H9 (cell line): ENCODE measurements around the gene ACACA. TPM values are rescaled to one million over a fixed set of nuclear protein-coding genes. Genes with fewer than 3 reads are reported as not detected.
A peak's percentile ranks its signal among the peaks of the same experiment; 100 is the strongest.

Experiments
- DNase-seq: peaks from one replicate; pipeline ENCODE4 v3.0.0-alpha.2; 2017
- H2AFZ ChIP-seq: one replicate; pipeline ENCODE4 v1.6.1; 2013; ENCODE audit warnings: mild to moderate bottlenecking, low read length, control low read depth, moderate library complexity
- H2AK5ac ChIP-seq: 2 replicates; pipeline ENCODE4 v1.6.1; 2013; ENCODE audit warnings: low read length, control low read depth, mixed read lengths; ENCODE audit not compliant: insufficient read length
- H2BK120ac ChIP-seq: one replicate; pipeline ENCODE4 v1.6.1; 2013; ENCODE audit warnings: low read depth, mild to moderate bottlenecking, low read length, control low read depth, inconsistent platforms; ENCODE audit not compliant: poor library complexity, severe bottlenecking
- H2BK12ac ChIP-seq: 2 replicates; pipeline ENCODE4 v1.6.1; 2013; ENCODE audit warnings: low read length, control low read depth, mixed read lengths, low read depth; ENCODE audit not compliant: insufficient read length
- H2BK15ac ChIP-seq: 2 replicates; pipeline ENCODE4 v1.6.1; 2013; ENCODE audit warnings: low read depth, low read length, control low read depth
- H2BK20ac ChIP-seq: one replicate; pipeline ENCODE4 v1.6.1; 2013; ENCODE audit warnings: low read depth, mild to moderate bottlenecking, low read length, control low read depth, inconsistent platforms; ENCODE audit not compliant: poor library complexity, severe bottlenecking
- H2BK5ac ChIP-seq: 2 replicates; pipeline ENCODE4 v1.6.1; 2013; ENCODE audit warnings: low read length, control low read depth, mixed read lengths; ENCODE audit not compliant: insufficient read length
- H3K14ac ChIP-seq: 2 replicates; pipeline ENCODE4 v1.6.1; 2013; ENCODE audit warnings: low read length, control low read depth; ENCODE audit not compliant: insufficient read depth
- H3K18ac ChIP-seq: 2 replicates; pipeline ENCODE4 v1.6.1; 2013; ENCODE audit warnings: low read depth, mild to moderate bottlenecking, mixed read lengths, low read length, control low read depth; ENCODE audit not compliant: insufficient read length
- H3K23ac ChIP-seq: 2 replicates; pipeline ENCODE4 v1.6.1; 2013; ENCODE audit warnings: low read length, control low read depth, mixed read lengths, low read depth; ENCODE audit not compliant: insufficient read length
- H3K23me2 ChIP-seq: 2 replicates; pipeline ENCODE4 v1.6.1; 2013; ENCODE audit warnings: low read depth, mild to moderate bottlenecking, mixed read lengths, low read length, control low read depth; ENCODE audit not compliant: insufficient read length, poor library complexity, severe bottlenecking
- H3K27ac ChIP-seq: 2 replicates; pipeline ENCODE4 v1.5.1; 2013; ENCODE audit warnings: low read length, control low read depth, mixed read lengths, low read depth; ENCODE audit not compliant: insufficient read length
- H3K27me3 ChIP-seq: 2 replicates; pipeline ENCODE4 v1.6.1; 2013; ENCODE audit warnings: low read length, control low read depth, inconsistent platforms; ENCODE audit not compliant: insufficient read depth
- H3K4ac ChIP-seq: 2 replicates; pipeline ENCODE4 v1.6.1; 2013; ENCODE audit warnings: low read depth, mild to moderate bottlenecking, control low read depth, inconsistent platforms, low read length, moderate library complexity
- H3K4me1 ChIP-seq: 2 replicates; pipeline ENCODE4 v1.6.1; 2013; ENCODE audit warnings: low read length, control low read depth, inconsistent platforms; ENCODE audit not compliant: insufficient read depth
- H3K4me2 ChIP-seq: 2 replicates; pipeline ENCODE4 v1.6.1; 2013; ENCODE audit warnings: low read length, control low read depth, mixed read lengths; ENCODE audit not compliant: insufficient read length, insufficient read depth
- H3K56ac ChIP-seq: 2 replicates; pipeline ENCODE4 v1.6.1; 2013; ENCODE audit warnings: low read depth, mild to moderate bottlenecking, mixed read lengths, low read length, control low read depth; ENCODE audit not compliant: insufficient read length
- H3K79me1 ChIP-seq: 2 replicates; pipeline ENCODE4 v1.6.1; 2013; ENCODE audit warnings: low read depth, mild to moderate bottlenecking, moderate library complexity, low read length, control low read depth, inconsistent platforms; ENCODE audit not compliant: insufficient read depth, poor library complexity, severe bottlenecking
- H3K79me2 ChIP-seq: 2 replicates; pipeline ENCODE4 v1.6.1; 2013; ENCODE audit warnings: low read length, control low read depth, inconsistent platforms; ENCODE audit not compliant: insufficient read depth
- H3K9ac ChIP-seq: 2 replicates; pipeline ENCODE4 v1.6.1; 2013; ENCODE audit warnings: low read length, control low read depth, mixed read lengths; ENCODE audit not compliant: insufficient read length; ENCODE audit errors: extremely low read depth
- H3K9me3 ChIP-seq: one replicate; pipeline ENCODE4 v1.6.1; 2013; ENCODE audit warnings: low read depth, low read length, inconsistent platforms; ENCODE audit not compliant: control insufficient read depth
- H3T11ph ChIP-seq: one replicate; pipeline ENCODE4 v1.6.1; 2013; ENCODE audit warnings: mild to moderate bottlenecking, low read length, control low read depth, inconsistent platforms
- H4K20me1 ChIP-seq: one replicate; pipeline ENCODE4 v1.6.1; 2013; ENCODE audit not compliant: control insufficient read depth, insufficient read length, insufficient read depth
- H4K5ac ChIP-seq: 2 replicates; pipeline ENCODE4 v1.6.1; 2013; ENCODE audit warnings: low read depth, mild to moderate bottlenecking, mixed read lengths, low read length, control low read depth; ENCODE audit not compliant: insufficient read length
- H4K8ac ChIP-seq: replicated peaks from 2 replicates; pipeline ENCODE4 v1.6.1; 2013; ENCODE audit warnings: low read length, control low read depth, mixed read lengths, low read depth; ENCODE audit not compliant: insufficient read length
- H4K91ac ChIP-seq: 2 replicates; pipeline ENCODE4 v1.6.1; 2013; ENCODE audit warnings: low read depth, mild to moderate bottlenecking, moderate library complexity, mixed read lengths, low read length, control low read depth; ENCODE audit not compliant: insufficient read length
- H3K27ac Mint-ChIP-seq, 3 experiments: 2 replicates in 2 of 3; 3 replicates in 1 of 3; pipeline ENCODE4 v1.8.0; 2020 to 2021; ENCODE audit warnings: mixed read lengths in 3 of 3, mild to moderate bottlenecking in 1 of 3, moderate library complexity in 1 of 3
- H3K27me3 Mint-ChIP-seq: 2 replicates; pipeline ENCODE4 v1.8.0; 2021; ENCODE audit warnings: low read depth, mild to moderate bottlenecking, moderate library complexity, mixed read lengths
- H3K36me3 Mint-ChIP-seq, 3 experiments: 2 replicates in 2 of 3; 3 replicates in 1 of 3; pipeline ENCODE4 v1.8.0; 2020 to 2021; ENCODE audit warnings: low read depth in 3 of 3, mixed read lengths in 3 of 3; ENCODE audit not compliant: insufficient read depth in 1 of 3
- H3K4me1 Mint-ChIP-seq, 2 experiments: 2 replicates each; pipeline ENCODE4 v1.8.0; 2020; ENCODE audit warnings: mixed read lengths in 2 of 2
- H3K4me3 Mint-ChIP-seq, 2 experiments: 2 replicates in 1 of 2; 3 replicates in 1 of 2; pipeline ENCODE4 v1.8.0; 2020 to 2021; ENCODE audit warnings: mild to moderate bottlenecking in 2 of 2, mixed read lengths in 2 of 2, moderate library complexity in 1 of 2
- H3K9me3 Mint-ChIP-seq, 2 experiments: 2 replicates in 1 of 2; 3 replicates in 1 of 2; pipeline ENCODE4 v1.8.0; 2020; ENCODE audit warnings: mild to moderate bottlenecking in 2 of 2, mixed read lengths in 2 of 2, moderate library complexity in 1 of 2
- WGBS: extraction: QIAGEN DNeasy Blood & Tissue Kit; methylation state at CpG from one replicate; pipeline ENCODE4 v1.1.7; 2013; ENCODE audit warnings: missing lambda C conversion rate, low lambda C conversion rate, mixed read lengths; ENCODE audit not compliant: insufficient read length; ENCODE audit errors: extremely low coverage; 5-methylcytosine and 5-hydroxymethylcytosine counted together
- total RNA-seq: library from RNA; stranded (reverse); gene quantifications from 2 replicates; pipeline ENCODE4 v1.2.1, GENCODE V29; 2021
- TF ChIP-seq, protein P1 (sequence below): fragments of 200-600 bp; sonication (generic); conservative IDR thresholded peaks from 3 replicates; pipeline ENCODE4 v1.8.0; 2021; ENCODE audit warnings: antibody characterized with exemption, mild to moderate bottlenecking

Gene ACACA
- total RNA-seq, 1 experiment from 2014 or later, result 135 TPM

DNA sequence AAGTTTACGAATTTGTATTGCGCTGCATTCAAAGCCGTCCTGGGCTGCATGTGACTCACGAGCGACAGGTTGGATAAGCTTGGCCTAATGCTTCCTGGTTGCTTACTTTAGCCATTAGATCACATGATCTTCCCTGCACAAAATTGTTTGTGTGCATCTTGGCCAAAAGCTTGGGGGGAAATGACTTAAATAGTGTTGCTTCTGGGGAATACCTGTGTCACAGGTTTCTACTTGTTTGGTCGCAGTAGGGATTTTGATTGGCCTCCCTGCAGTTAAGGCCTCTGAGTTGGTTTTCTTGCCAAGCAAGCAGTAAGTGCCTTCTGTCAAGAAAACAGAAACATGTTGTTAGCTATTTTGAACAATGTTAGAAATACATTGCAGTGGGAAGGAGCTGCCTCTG lies 43.5 kb upstream of the ACACA start:
- no peak for DNase-seq
- no CpG with 5 or more reads among the region's 6 CpGs for WGBS
- no peak overlapping the region for H2BK12ac ChIP-seq
- no peak overlapping the region for H3K4ac ChIP-seq
- no peak overlapping the region for H4K5ac ChIP-seq
- no peak overlapping the region for H3K14ac ChIP-seq
- H3K79me2 ChIP-seq, result no peaks in the 10 kb centered on the region
- no peak overlapping the region for H3K23ac ChIP-seq
- H3K4me2 ChIP-seq, result no peak overlapping the region
- no peaks in the 10 kb centered on the region for H4K20me1 ChIP-seq
- H4K8ac ChIP-seq, result no peak overlapping the region
- H2AK5ac ChIP-seq, result no peak overlapping the region
- H3K56ac ChIP-seq, result no peak overlapping the region
- H3K9ac ChIP-seq, result no peak overlapping the region
- no peaks in the 10 kb centered on the region for H3K4me1 ChIP-seq
- no peak overlapping the region for H2BK20ac ChIP-seq
- Mint-ChIP-seq H3K27ac (peak overlapping the region; percentile 63 to 85 (median 82); a peak in 6 of 7 replicates), H3K36me3 (peaks cover 2 to 35% (median 21%) of the 10 kb centered on the region in 3 experiments; a peak in 6 of 7 replicates), H3K4me3 (no peak overlapping the region), H3K9me3 (no peaks in the 10 kb centered on the region), H3K27me3 (no peaks in the 10 kb centered on the region), H3K4me1 (peaks cover 22 to 25% of the 10 kb centered on the region in 2 experiments)
- H4K91ac ChIP-seq, result no peak overlapping the region
- H3T11ph ChIP-seq, result no peak overlapping the region
- H2BK5ac ChIP-seq, result no peak overlapping the region
- H3K9me3 ChIP-seq, result no peaks in the 10 kb centered on the region
- H3K18ac ChIP-seq, result no peak overlapping the region
- H2BK120ac ChIP-seq, result no peak overlapping the region
- no peak overlapping the region for H2AFZ ChIP-seq
- H3K79me1 ChIP-seq, result no peaks in the 10 kb centered on the region
- H2BK15ac ChIP-seq, result no peak overlapping the region
- H3K27me3 ChIP-seq, result no peaks in the 10 kb centered on the region
- TF ChIP-seq, protein P1, sequence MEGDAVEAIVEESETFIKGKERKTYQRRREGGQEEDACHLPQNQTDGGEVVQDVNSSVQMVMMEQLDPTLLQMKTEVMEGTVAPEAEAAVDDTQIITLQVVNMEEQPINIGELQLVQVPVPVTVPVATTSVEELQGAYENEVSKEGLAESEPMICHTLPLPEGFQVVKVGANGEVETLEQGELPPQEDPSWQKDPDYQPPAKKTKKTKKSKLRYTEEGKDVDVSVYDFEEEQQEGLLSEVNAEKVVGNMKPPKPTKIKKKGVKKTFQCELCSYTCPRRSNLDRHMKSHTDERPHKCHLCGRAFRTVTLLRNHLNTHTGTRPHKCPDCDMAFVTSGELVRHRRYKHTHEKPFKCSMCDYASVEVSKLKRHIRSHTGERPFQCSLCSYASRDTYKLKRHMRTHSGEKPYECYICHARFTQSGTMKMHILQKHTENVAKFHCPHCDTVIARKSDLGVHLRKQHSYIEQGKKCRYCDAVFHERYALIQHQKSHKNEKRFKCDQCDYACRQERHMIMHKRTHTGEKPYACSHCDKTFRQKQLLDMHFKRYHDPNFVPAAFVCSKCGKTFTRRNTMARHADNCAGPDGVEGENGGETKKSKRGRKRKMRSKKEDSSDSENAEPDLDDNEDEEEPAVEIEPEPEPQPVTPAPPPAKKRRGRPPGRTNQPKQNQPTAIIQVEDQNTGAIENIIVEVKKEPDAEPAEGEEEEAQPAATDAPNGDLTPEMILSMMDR, result no peak
- H3K23me2 ChIP-seq, result no peaks in the 10 kb centered on the region
- H3K27ac ChIP-seq, result no peak overlapping the region
